Frontal cortex (tissue), 4 donors: Measurements from ENCODE around the gene ZBED1. TPM values are rescaled to one million over a fixed set of nuclear protein-coding genes. Genes with fewer than 3 reads are reported as not detected.
"Not testable (repeated sequence)": the region's sequence is repeated elsewhere in the genome, so short reads cannot be mapped to it uniquely, and the experiment has no call there.

Experiments
- DNase-seq, 2 donors: peaks; one replicate each; pipeline ENCODE4 v3.0.0; 2012; ENCODE audit warnings: low spot score in 2 of 2
- FAIRE-seq: peaks from 2 replicates; lab custom pipeline; 2012; peaks lifted over from hg19 to GRCh38; lab: Jason Lieb, UNC
- total RNA-seq: library from RNA; depleted of rRNA; stranded (reverse); fragments of >200 nt; gene quantifications from one replicate; pipeline ENCODE4 v1.2.3, GENCODE V29; 2014
- donor health status: control.
- donor health status: control.
- donor health status: control.

Gene ZBED1
- total RNA-seq, 1 donor from 2014 or later: 33.0 TPM

DNA sequence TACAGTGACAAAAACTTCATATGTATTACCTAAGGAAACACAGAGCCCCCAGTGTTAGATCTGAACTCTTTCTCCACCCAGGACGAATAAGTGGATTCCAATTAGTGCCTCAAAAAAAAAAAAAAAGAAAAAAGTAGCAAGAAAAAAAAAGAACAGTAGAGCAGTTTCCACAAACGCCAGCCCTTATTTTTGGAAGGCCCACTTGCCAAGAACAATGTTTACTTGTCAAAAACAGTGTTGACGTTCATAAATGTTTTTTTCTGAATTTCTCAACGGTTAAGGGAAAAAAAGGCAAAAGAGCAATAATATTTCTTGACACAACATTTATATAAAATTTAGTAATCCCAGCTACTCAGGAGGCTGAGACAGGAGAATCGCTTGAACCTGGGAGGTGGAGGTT lies 38.7 kb downstream of the ZBED1 start:
- no peak for DNase-seq
- no peak for FAIRE-seq

DNA sequence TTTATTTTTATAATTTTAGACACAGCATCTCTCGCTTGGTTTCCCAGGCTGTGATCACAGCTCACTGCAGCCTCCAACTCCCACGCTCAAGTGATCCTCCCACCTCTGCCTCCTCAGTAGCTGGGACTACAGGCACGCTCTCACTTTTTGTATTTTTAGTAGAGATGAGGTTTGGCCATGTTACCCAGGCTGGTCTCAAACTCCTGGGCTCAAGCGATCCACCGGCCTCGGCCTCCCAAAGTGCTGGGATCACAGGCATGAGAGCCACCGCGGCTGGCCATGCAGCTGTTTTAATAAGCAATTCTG lies 39.1 kb downstream of the ZBED1 start:
- FAIRE-seq: no peak

DNA sequence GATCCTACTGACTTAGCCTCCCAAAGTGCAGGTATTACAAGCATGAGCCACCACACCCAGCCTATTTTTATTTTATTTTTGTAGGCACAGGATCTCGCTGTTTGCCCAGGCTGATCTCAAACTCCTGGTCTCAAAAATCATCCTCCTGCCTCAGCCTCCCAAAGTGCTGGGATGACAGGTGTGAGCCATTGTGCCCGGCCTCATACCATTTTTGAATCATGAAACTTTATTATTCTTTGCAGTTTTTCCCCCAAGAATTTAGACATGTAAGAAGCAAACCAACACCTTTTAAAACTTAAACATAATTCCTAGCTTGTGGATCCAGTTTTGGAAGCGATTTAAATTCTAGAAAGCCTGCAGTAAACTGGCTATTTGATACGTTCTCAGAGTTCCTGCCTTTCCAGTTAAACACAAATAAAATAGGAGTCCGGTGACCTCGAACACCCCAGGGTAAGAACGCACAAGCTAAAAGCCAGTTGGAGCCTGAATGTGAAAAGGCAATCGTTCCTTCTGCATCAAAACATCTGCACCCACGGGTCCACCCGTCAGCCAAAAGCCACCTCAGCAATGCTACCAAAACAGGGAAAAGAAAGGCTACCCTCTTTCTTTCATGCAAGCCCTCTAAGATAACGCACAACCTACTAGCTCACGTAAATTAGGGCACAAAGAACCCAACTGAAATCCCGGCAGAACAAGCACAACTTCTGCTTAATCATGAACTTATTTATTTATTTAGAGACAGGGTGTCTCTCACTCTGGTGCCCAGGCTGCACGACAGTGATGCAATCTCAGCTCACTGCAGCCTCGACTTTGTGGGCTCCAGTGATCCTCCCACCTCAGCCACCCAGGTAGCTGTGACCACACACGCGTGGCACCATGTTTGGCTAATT lies 39.7 kb downstream of the ZBED1 start:
- not testable (repeated sequence) for FAIRE-seq, DNase-seq

More for the DNA sequence above, 39.1 kb downstream of the ZBED1 start:
- DNase-seq: no peak

DNA sequence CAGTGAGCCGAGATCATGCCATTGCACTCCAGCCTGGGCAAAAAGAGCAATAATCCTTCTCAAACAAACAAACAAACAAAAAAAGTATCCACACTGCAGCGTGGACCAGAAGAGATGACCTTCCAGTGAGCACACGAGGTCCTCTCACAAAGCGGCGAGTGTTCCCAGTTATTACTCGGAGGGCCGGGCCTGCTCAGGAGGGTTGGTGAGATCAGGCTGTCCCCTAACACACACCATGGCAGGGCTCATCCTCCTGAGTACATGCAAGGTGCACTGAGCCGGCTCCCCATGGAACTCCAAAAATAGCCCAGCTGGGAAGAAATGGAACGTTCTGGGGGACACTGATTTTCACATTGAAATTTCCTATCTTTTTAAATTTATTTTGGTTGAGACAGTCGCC lies 40.7 kb downstream of the ZBED1 start:
- not testable (repeated sequence) for DNase-seq, FAIRE-seq

DNA sequence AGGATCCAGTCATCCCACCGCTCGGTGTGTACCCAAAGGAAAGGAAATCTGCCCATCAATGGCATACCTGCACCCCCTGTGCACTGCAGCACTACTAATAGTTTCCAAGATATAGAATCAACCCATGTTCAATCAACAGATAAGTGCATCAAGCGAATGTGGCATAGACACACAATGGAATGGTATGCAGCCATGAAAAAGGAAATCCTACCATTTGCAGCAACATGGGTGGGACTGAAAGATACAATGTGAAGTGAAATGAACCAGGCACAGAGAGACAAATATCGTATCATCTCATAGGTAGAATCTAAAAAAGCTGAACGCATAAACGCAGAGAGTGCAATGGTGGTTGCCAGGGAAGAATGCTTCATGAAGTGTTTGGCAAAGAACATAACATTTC lies 42.5 kb downstream of the ZBED1 start:
- DNase-seq (no peak), FAIRE-seq (no peak)

DNA sequence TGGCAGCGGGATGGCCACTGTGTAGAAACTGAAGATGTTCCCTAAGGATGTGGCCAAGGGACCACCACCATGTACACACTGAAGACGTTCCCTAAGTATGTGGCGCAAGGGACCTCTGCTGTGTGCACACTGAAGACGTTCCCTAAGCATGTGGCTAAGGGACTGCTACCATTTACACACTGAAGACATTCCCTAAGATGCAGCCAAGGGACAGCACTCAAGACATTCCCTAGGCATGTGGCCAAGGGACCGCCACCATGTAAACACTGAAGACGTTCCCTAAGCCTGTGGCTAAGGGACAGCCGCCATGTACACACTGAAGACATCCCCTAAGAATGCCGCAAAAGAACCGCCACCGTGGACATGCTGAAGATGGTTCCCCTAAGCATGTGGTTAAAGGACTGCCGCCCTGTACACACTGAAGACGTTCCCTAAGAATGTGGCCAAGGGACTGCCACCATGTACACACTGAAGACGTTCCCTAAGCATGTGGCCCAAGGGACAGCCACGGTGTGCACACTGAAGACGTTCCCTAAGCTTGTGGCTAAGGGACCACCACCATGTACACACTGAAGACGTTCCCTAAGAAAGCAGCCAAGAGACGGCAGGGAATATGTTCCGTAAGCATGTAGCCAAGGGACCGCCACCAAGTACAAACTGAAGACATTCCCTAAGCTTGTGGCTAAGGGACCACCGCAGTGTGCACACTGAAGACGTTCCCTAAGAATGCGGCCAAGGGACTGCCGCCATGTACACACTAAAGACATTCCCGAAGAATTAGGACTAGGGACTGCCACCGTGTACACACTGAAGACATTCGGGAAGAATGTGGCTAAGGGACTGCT lies 43.3 kb downstream of the ZBED1 start:
- no peak for FAIRE-seq
- no peak for DNase-seq

DNA sequence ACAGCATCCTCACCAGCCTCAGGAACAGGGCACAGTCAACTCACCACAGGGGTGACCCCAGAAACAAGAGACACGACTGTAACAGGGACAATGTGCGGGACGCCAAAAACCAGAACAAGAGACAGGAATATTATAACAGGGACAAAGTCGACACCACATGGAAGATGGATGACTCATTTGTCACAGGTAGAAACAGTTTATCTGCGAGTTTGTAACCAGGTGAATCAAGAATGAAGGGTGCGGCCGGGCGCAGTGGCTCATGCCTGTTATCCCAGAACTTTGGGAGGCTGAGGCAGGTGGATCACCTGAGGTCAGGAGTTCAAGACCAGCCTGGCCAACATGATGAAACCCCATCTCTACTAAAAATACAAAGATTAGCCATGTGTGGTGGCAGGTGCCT lies 44.7 kb downstream of the ZBED1 start:
- not testable (repeated sequence) for DNase-seq, FAIRE-seq

DNA sequence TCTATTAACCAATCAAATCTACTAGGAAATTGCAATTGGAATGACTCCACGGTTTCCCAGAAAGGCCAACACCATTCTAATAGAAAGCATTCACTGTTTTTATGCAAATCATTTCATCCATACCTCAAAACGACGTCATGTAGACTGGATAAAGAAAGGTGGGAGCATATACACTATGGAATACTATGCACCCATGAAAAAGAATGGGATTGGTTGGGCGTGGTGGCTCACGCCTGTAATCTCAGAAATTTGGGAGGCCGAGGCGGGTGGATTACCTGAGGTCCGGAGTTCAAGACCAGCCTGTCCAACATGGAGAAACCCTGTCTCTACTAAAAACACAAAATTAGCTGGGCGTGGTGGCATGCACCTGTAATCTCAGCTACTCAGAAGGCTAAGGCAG lies 46.2 kb downstream of the ZBED1 start:
- not testable (repeated sequence) for FAIRE-seq, DNase-seq

DNA sequence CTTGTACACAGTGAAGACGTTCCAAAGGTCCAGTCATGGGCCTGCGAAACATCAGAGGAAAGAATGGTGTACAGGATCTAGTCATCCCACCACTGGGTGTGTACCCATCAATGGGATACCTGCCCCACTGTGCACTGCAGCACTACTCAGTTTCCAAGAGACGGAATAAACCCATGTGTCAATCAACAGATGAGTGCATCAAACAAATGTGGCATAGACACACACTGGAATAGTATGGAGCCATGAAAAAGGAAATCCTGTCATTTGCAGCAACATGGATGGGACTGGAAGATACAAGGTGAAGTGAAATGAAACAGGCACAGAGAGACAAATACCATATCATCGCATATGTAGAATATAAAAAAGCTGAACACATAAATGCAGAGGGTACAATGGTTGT lies 48.0 kb downstream of the ZBED1 start:
- FAIRE-seq (no peak), DNase-seq (no peak)

DNA sequence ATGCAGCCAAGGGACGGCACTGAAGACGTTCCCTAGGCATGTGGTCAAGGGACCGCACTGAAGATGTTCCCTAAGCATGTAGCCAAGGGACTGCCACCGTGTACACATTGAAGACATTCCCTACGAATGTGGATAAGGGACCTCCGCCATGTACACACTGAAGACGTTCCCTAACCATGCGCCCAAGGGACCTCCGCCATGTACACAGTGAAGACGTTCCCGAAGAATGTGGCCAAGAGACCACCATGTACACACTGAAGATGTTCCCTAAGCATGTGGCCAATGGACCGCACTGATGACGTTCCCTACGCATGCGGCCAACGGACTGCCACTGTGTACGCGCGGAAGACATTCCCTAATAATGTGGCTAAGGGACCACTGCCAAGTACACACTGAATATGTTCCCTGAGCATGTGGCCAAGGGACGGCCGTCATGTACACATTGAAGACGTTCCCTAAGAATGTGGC lies 48.4 kb downstream of the ZBED1 start:
- no peak for FAIRE-seq
- DNase-seq: no peak

DNA sequence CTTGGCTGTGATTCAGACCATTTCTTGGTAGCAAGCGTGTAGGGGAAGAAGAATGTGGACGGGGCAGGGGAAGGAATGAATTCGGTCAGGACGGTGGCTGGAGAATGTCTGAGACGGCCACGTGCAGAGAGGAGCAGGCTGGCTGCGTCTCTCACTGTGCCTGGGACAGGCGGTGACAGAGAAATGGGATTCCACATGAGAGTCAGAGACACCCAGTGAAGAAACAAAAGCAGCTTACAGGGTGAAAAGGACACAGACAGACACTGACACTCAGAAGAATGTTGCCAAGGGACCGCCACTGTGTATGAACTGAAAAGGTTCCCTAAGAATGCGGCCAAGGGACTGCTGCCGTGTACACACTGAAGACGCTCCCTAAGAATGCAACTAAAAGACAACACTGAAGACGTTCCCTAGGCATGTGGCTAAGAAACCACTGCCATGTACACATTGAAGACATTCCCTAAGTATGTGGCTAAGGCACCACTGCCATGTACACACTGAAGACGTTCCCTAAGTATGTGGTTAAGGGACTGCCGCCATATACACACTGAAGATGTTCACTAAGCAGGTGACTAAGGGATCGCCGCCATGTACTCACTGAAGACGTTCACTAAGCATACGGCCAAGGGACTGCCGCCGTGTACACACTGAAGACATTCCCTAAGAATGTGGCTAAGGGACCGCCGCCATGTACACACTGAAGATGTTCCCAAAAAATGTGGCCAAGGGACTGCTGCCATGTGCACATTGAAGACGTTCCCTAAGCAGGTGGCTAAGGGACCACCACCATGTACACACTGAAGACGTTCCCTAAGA lies 49.1 kb downstream of the ZBED1 start:
- DNase-seq (no peak), FAIRE-seq (no peak)

DNA sequence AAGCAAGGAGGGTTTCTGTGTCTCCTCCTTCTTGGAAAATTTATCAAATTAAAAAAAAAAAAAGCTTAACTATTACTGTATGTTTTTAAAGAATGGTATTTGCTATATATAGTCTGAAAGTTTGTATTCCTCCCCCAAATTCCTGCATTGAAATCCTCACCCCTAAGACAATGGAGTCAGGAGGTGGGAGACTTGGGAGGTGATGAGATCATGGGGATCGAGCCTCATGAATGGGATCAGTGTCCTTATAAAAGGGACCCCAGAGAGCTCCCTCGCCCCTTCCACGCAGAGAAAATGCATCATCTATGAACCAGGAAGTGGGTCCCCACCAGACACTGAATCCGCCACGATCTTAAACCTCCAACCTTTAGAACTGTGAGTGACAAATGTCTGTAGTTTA lies 50.1 kb downstream of the ZBED1 start:
- FAIRE-seq (no peak), DNase-seq (no peak)

DNA sequence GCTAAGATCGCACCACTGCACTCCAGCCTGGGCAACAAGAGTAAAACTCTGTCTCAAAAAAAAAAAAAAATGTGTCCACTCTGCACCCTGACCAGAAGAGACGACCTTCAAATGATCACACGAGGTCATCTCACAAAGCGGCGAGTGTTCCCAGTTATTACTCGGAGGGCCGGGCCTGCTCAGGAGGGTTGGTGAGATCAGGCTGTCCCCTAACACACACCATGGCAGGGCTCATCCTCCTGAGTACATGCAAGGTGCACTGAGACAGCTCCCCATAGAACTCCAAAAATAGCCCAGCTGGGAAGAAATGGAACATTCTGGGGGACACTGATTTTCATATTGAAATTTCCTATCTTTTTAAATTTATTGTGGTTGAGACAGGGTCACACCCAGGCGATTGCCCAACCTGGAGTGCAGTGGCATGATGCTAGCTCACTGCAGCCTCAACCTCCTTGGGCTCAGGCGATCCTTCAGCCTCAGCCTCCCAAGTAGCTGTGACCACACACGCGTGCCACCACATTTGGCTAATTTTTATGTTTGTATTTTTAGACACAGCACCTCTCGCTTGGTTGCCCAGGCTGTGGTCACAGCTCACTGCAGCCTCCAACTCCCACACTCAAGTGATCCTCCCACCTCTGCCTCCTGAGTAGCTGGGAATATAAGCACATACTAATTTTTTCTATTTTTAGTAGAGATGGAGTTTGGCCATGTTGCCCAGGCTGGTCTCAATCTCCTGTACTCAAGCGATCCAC lies 51.5 kb downstream of the ZBED1 start:
- DNase-seq (no peak), FAIRE-seq (no peak)

DNA sequence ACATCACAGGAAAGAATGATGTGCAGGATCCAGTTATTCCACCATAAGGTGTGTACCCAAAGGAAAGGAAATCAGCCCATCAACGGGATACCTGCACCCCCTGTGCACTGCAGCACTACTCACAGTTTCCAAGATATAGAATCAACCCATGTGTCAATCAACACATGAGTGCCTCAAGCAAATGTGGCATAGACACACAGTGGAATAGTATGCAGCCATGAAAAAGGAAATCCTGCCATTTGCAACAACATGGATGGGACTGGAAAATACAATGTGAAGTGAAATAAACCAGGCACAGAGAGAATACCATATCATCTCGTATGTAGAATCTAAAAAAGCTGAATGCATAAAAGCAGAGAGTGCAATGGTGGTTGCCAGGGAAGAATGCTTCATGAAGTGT lies 53.3 kb downstream of the ZBED1 start:
- FAIRE-seq: no peak
- no peak for DNase-seq

DNA sequence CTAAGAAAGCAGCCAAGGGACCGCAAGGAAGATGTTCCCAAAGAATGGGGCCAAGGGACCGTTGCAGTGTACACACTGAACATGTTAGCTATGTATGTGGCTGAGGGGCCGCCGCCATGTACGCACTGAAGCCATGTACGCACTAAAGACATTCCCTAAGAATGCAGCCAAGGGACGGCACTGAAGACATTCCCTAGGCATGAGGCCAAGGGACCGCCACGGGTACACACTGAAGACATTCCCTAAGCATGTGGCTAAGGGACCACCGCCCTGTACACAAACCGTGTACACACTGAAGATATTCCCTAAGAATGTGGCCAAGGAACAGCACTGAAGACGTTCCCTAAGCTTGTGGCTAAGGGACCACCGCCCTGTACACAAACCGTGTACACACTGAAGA lies 54.0 kb downstream of the ZBED1 start:
- DNase-seq: no peak
- no peak for FAIRE-seq

DNA sequence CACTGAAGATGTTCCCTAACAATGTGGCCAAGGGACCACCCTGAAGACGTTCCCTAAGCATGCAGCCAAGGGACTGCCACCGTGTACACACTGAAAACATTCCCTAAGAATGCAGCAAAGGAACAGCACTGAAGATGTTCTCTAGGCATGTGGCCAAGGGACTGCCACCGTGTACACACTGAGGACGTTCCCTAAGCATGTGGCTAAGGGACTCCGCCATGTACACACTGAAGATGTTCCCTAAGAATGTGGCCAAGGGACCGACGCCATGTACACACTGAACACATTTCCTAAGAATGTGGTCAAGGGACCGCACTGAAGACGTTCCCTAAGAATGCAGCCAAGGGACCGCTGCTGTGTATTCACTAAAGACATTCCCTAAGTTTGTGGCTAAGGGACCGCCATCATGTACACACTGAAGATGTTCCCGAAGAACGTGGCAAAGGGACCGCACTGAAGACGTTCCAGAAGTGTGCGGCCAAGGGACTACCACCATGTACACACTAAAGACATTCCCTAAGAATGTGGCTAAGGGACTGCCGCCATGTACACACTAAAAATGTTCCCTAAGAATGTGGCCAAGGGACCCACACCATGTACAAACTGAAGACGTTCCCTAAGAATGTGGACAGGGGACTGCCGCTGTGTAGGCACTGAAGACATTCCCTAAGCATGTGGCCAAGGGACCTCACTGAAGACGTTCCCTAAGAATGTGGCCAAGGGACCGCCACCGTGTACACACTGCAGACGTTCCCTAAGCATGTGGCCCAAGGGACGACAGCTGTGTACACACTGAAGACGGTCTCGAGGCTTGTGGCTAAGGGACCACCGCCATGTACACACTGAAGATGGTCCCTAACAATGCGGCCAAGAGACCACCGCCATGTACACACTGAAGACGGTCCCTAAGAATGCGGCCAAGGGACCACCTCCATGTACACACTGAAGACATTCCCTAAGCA lies 54.8 kb downstream of the ZBED1 start:
- no peak for FAIRE-seq
- DNase-seq: no peak

DNA sequence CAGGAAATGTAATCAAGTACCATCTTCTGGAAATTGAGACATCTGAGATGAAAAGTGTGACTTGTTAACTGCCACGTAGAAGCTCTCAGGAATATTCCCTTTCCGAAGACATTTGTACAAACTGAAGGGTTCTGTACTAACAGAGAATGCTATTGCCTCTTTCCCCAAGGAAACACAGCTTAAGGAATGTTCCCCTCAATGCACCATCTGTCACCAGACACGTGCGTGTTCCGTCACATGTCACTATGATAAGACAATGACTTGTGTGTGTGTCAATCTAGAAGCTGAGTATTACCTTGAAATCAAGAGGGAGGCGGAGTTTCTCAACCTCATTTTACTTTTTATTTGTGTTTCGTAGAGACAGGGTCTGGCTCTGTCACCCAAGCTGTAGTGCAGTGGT lies 58.1 kb downstream of the ZBED1 start:
- DNase-seq: no peak
- no peak for FAIRE-seq

DNA sequence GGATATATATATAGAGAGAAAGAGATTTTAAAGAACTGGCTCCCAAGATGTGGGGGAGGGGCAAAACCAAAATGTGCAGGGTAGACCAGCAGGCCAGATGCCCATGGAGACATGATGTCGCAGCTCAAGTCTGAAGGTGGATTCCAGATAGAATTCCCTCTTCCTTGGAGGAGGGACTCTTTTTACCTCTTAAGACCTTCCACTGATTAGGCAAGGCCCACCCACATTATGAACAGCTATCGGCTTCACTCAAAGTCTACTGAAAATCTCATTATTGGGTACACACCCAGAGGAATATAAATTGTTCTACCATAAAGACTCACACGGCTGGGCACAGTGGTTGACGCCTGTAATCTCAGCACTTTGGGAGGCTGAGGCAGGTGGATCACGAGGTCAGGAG lies 59.3 kb downstream of the ZBED1 start:
- FAIRE-seq: no peak
- no peak for DNase-seq
